Measurements from ENCODE around the gene GNAS. TPM values are rescaled to one million over a fixed set of nuclear protein-coding genes. Genes with fewer than 3 reads are reported as not detected.

The GNAS gene
- 100 to 1,000 TPM; 133 to 298 (median 194) TPM for polyA plus RNA-seq (ENCODE audit: low read depth in 6 of 6)

DNA sequence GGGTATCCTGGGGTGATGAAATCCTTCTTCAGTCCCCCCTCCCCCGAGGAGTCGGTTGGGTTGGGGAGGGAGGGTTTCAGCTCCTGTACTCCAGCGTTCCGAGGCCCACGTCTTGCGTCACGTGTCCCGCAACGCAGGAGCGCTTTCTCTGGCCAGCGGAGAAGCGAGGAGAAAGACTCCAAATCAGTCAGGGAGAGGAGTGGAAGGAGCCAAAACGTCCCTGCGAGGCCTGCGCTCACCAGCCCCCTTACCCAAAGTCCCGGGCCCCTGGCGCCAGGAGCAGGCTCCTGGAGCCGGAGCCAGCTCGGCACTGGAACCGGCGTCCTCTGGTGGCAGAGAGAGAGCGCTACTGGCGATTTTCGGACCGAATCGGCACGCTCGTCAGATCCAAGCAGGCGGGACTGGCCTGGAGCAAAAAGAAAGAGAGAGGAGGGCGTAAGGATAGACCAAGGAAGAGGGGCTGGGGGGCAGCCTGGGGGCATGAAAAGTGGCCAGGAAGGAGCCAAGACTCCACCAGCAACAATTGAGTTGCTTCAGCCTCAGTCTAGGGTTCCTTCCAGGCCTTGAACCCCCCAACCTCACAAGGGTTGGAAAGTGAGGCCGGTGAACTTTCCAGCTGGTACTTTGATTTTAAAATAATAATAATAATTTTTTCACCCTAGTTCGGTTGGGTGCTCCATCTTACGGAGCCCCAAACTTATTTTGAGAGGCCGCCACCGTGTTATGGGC lies at the start of gene GNAS:
Gene GNAS (plus strand): TSS at position 174 of the 729 bp plus-strand sequence.
- ATAC-seq (ENCODE audit: low read depth in 2 of 2): peak in 1 of 2 donors; percentile 31
- H3K4me3 Mint-ChIP-seq: peak within 1 kb of the TSS; percentile 80 to 94 (median 89)
- DNase-seq: no peak
- no peaks in the 10 kb centered on the region for H3K36me3 Mint-ChIP-seq
- no peak within 1 kb of the TSS for H3K27ac Mint-ChIP-seq
- peaks cover 45 to 84% (median 61%) of the 10 kb centered on the region in 3 donors for H3K27me3 Mint-ChIP-seq
- H3K4me1 Mint-ChIP-seq: peaks cover 28 to 45% (median 32%) of the 10 kb centered on the region in 3 donors
- peaks cover 0 to 4% (median 0%) of the 10 kb centered on the region in 7 donors for H3K9me3 Mint-ChIP-seq

DNA sequence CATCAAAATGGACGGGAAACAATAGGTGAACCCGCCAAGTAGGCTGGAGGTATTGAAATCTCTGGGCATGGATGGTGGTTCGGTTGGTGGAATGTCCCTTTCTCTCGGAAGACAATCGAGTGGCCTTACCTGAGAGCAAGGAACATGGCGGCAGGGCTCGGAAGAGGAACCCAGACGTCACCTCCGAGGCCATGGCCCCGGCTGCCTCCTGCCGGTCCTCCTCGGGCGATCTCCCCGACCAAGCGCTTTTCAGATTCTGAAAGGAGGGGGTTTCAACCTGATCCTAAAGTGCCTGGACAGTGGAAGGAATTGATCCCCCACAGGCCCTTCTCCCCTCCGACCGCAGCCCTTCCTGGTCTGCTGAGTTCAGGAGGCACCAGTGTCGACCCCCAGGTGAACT lies 49.0 kb upstream of the GNAS start:
- peaks cover 0 to 5% (median 0%) of the 10 kb centered on the region in 3 donors for H3K4me1 Mint-ChIP-seq
- DNase-seq: no peak
- peaks cover 26 to 62% (median 28%) of the 10 kb centered on the region in 3 donors for H3K27me3 Mint-ChIP-seq

DNA sequence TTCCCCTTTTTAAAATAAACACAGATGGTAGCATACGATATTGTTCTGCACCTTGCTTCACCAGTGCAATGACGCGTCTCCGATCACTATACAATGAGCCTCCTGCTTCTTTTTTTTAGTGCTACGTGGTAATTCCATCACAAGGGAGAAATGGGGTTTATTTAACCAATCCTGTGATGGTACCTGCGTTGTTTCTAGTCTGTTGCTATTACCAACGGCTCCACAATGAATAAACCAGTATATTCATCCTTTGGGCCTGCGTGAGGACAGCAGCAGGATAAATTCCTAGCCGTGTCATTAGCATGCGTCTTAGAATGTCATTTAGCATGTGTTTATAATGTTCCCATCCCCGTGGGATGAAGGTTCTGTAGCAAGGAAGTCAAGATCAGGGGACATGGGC lies 44.7 kb upstream of the GNAS start:
- H3K27ac Mint-ChIP-seq: no peak overlapping the region
- H3K36me3 Mint-ChIP-seq: no peaks in the 10 kb centered on the region
- ATAC-seq (ENCODE audit: low read depth in 2 of 2) (no peak), DNase-seq (no peak)
- H3K9me3 Mint-ChIP-seq: no peaks in the 10 kb centered on the region
- peaks cover 31 to 55% (median 34%) of the 10 kb centered on the region in 3 donors for H3K27me3 Mint-ChIP-seq
- no peak overlapping the region for H3K4me3 Mint-ChIP-seq
- peaks cover 0 to 5% (median 0%) of the 10 kb centered on the region in 3 donors for H3K4me1 Mint-ChIP-seq

More for the DNA sequence above, 49.0 kb upstream of the GNAS start:
- Mint-ChIP-seq H3K9me3 (no peaks in the 10 kb centered on the region), H3K36me3 (no peaks in the 10 kb centered on the region), H3K27ac (no peak overlapping the region), H3K4me3 (no peak overlapping the region)
- ATAC-seq (ENCODE audit: low read depth in 2 of 2): no peak

DNA sequence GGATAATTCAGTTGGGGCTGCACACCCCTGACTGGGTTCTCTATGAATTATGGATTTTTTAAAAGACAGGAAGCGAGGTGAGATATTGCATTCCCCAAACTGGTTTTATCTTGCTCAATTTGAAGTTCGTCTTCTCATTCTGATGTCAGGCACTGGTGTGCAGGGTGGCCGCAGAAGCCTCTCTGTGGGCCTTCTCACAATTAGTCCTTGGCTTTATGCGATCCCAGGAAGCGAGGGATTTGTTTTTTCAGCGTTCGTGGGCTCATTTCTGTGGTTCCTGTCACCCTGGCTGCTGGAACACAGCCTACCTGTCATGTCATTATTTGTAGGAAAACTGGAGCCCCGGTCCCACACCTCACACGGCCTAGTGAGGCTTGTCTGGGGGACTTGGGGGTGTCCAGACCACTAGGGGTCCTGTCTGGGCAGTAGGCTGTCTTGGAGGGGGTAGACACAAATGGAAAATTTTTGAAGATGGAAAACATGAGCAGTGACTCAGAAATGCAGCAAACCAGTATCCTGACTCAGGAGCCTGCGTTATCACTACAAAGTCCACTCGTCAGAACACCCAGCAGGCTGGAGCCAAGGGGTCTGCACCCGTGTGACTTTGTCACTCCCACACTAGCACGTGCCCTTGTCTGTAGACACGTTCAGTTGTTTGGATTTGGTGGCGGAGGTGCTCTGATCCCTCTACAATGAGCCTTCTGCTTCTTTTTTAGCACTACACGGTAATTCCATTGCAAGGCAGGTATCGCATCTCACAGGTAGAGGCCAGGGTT lies 44.1 kb upstream of the GNAS start:
- Mint-ChIP-seq H3K4me3 (no peak overlapping the region), H3K27ac (no peak overlapping the region), H3K9me3 (peaks cover 0 to 2% (median 0%) of the 10 kb centered on the region in 7 donors), H3K4me1 (peaks cover 0 to 5% (median 0%) of the 10 kb centered on the region in 3 donors), H3K27me3 (peaks cover 31 to 56% (median 40%) of the 10 kb centered on the region in 3 donors), H3K36me3 (peaks cover 0 to 3% of the 10 kb centered on the region in 2 donors)
- no peak for ATAC-seq (ENCODE audit: low read depth in 2 of 2)
- no peak for DNase-seq

DNA sequence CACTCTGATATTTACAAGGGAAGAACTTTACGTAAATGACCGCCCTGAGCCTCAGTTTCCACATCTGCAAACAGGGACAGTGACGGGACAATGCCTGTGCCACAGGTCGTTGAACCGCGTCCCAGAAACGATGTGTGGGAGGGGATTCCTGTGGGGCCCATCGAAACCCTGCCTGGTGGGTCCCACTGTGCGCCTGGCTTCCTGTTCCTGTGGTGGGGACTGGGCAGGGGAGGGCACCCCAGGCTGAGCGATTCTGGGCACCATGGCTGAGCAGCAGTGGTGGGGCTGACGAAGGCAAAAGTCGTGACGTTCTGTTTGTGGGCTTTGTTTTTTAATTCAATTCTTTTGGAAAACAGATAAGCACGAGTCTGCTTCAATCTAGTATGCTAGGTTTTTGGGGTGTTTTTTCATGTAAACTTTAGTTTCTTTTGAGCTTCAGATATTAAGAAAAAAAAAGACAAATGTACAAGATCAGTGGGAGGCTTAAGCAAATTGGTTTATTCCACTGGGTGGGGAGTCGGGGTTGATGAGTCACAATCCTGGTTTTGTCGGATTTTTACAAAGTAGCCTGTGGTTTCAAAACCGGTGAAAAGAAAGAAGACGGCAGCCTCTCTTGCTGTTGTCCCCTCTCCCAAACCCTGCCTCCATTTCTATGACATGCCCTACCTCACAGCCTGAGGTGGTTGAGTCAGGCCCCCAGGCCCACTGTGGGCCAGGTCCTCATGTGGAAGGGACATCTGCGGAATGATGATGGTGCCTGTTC lies 42.2 kb upstream of the GNAS start:
- Mint-ChIP-seq H3K27ac (no peak overlapping the region), H3K4me1 (no peaks in the 10 kb centered on the region), H3K9me3 (peaks cover 0 to 5% (median 0%) of the 10 kb centered on the region in 7 donors), H3K4me3 (no peak overlapping the region), H3K27me3 (peaks cover 20 to 46% (median 39%) of the 10 kb centered on the region in 3 donors), H3K36me3 (peaks cover 0 to 5% of the 10 kb centered on the region in 2 donors)
- DNase-seq: no peak
- no peak for ATAC-seq (ENCODE audit: low read depth in 2 of 2)

DNA sequence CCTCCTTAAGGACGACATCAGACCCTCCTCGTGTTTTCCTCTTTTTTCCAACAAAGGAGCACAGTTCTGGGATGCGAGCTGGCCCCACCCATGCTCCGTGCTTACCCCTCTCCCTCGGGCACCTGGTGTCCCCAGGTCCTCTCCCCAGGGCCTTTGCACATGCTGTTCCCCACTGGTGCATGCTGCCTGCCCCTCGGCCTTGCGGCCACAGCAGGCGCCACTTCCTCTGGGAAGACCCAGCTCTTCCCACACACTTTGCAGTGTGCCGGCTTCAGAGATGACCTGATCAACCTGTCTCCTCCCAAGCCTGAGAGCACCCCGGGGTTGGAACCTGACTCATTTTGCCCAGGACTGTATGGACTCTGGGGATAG lies 41.7 kb upstream of the GNAS start:
- no peak overlapping the region for H3K27ac Mint-ChIP-seq
- ATAC-seq (ENCODE audit: low read depth in 2 of 2): no peak
- DNase-seq: no peak
- H3K4me3 Mint-ChIP-seq: no peak overlapping the region
- no peaks in the 10 kb centered on the region for H3K4me1 Mint-ChIP-seq
- H3K36me3 Mint-ChIP-seq: peaks cover 0 to 5% of the 10 kb centered on the region in 2 donors
- peaks cover 0 to 5% (median 0%) of the 10 kb centered on the region in 7 donors for H3K9me3 Mint-ChIP-seq
- peaks cover 15 to 45% (median 45%) of the 10 kb centered on the region in 3 donors for H3K27me3 Mint-ChIP-seq

DNA sequence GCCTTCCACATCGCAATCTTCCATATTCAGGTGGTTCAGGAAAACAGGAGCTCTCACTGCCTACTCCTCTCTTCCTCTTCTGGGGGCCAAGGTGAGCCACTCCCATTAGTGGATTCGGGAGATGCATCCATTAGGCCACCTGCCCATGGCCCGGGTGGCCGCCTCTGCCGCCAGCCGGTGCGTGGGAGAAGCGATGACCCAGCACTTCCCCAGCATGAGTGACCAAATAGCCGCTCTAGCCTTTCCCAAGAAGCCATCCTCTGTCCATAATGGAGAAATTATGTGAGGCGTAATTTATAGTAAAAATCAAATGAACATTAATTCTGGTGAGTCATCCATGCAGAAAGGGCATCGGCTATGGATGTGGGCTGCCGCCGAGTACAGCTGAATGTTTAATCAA lies 41.2 kb upstream of the GNAS start:
- ATAC-seq (ENCODE audit: low read depth in 2 of 2) (no peak), DNase-seq (no peak)
- H3K36me3 Mint-ChIP-seq: peaks cover 0 to 5% of the 10 kb centered on the region in 2 donors
- no peak overlapping the region for H3K4me3 Mint-ChIP-seq
- no peak overlapping the region for H3K27ac Mint-ChIP-seq
- H3K27me3 Mint-ChIP-seq: peaks cover 10 to 45% (median 40%) of the 10 kb centered on the region in 3 donors
- H3K9me3 Mint-ChIP-seq: peaks cover 0 to 5% (median 0%) of the 10 kb centered on the region in 7 donors
- H3K4me1 Mint-ChIP-seq: no peaks in the 10 kb centered on the region

DNA sequence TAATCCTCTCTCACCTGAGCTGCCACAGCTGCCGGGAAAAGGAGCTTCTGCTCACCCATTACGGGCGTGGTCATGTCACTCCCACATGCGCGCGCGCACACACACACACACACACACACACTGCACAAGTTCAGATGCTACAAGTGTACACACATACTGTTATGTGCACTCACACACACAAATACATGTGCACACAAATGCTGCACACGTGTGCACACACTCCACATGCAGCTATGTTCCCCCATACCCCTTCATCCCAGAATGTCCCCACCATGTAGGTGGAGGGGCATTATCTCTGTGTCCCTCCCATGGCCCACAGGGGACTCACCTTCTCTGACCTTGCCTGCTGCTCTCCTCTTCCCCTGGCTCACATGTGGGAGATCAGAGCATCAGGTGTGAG lies 39.1 kb upstream of the GNAS start:
- ATAC-seq (ENCODE audit: low read depth in 2 of 2) (no peak), DNase-seq (no peak)
- Mint-ChIP-seq H3K27ac (peak overlapping the region in 1 of 6 donors; percentile 11), H3K27me3 (peaks cover 6 to 52% (median 44%) of the 10 kb centered on the region in 3 donors), H3K4me1 (no peaks in the 10 kb centered on the region), H3K36me3 (peaks cover 0 to 5% of the 10 kb centered on the region in 2 donors), H3K9me3 (peaks cover 0 to 5% (median 0%) of the 10 kb centered on the region in 7 donors), H3K4me3 (no peak overlapping the region)

DNA sequence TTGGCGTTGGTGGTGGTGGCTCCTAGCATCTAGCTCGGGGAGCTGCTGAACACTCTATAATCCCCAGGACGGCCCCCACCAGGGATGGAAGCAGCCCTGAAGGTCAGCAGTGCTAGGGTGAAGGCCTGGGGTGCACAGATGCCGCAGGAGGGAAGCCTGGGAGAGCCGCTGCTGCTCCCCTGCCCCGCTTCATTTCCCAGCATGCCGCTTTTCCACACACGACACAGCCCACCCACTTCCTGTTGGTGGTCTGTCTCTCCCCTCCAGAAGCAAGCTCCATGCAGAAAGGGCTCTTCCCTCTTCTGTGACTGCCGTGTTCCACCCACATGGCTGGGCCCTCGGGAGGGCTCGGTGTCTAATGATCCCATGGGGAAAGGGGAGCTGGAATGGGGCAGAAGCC lies 37.1 kb upstream of the GNAS start:
- DNase-seq: no peak
- Mint-ChIP-seq H3K9me3 (peaks cover 0 to 8% (median under 1%) of the 10 kb centered on the region in 7 donors), H3K27ac (no peak overlapping the region), H3K4me3 (no peak overlapping the region), H3K36me3 (peaks cover 0 to 5% of the 10 kb centered on the region in 2 donors), H3K4me1 (no peaks in the 10 kb centered on the region), H3K27me3 (peaks cover 4 to 52% (median 44%) of the 10 kb centered on the region in 3 donors)
- no peak for ATAC-seq (ENCODE audit: low read depth in 2 of 2)

DNA sequence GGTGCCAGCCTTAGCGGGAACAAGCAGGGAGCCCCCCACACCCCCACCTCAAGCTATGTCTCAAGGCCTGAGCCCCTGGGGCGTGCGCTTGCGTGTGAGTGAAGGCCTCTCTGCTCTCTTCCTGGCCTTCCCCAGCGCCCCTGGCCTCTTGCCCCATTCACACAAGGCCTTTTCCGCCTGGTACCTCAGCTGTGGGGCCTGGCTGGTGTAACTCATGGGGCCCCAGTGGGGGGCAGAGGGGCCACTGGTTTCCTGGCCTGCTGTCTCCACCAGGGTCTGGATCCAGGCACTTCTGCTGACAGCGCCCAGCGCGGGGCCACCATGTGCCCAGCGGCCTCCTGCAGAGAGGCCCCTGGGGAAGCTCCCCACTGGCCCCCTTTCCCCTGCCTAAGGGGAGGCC lies 36.5 kb upstream of the GNAS start:
- Mint-ChIP-seq H3K27ac (no peak overlapping the region), H3K27me3 (peaks cover 4 to 49% (median 41%) of the 10 kb centered on the region in 3 donors), H3K36me3 (peaks cover 0 to 5% of the 10 kb centered on the region in 2 donors), H3K4me1 (no peaks in the 10 kb centered on the region), H3K4me3 (no peak overlapping the region), H3K9me3 (peaks cover 0 to 9% (median 2%) of the 10 kb centered on the region in 7 donors)
- no peak for ATAC-seq (ENCODE audit: low read depth in 2 of 2)
- DNase-seq: no peak

DNA sequence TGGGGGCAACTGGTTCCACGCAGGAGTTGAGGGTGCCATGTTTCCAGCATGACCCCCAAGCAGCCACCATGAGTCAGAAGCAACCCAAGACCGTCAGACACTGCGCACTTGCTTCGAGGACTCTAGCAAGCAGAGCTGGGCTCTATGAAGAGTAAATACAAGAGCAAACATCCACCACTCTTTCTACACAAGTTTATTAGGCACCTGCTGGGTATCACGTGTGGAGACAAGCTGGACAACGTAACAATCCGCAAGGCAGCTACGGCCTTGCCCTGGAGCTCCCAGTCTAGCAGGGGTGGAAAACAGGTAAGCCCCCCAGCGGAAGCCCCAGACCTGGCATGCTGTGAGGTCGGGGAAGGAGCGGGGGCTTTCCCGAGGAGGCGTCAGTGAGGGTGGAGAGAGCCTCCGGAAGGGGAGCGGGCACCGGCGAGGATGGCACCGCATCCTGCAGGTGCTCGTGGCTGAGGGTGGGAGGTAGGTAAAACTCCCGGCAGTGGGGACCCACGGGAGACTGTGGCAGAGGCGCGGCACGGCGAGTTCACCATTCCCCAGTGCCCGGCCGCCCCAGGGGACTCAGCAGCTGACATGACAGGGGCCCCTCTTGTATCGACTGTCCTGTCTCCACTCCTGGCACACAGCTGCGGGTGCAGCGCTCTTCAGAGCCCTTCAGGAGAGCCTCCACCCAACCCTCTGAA lies 35.4 kb upstream of the GNAS start:
- Mint-ChIP-seq H3K4me3 (no peak overlapping the region), H3K27ac (no peak overlapping the region), H3K27me3 (peaks cover 4 to 38% (median 32%) of the 10 kb centered on the region in 3 donors), H3K36me3 (peaks cover 0 to 5% of the 10 kb centered on the region in 2 donors), H3K4me1 (no peaks in the 10 kb centered on the region), H3K9me3 (peaks cover 0 to 12% (median 2%) of the 10 kb centered on the region in 7 donors)
- DNase-seq: no peak
- ATAC-seq (ENCODE audit: low read depth in 2 of 2): no peak

DNA sequence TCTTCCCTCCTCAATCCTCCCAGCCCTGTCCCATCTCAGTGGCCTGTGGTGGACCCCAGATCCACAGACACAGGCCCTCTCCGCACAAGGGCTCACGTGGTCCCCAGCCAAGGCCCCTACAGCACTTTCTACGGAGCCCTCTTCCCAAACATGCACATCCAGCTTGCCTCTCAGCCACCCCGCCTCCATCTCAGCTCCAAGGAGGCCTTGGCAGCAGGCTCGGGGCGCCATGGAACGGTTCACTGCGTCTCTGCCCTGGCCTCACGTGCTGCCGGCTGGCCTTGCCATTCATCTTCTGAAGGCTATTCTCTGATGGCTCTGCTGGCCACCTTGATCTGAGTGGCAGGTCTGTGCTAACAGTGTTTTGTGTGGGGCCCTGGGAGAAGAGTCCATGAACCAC lies 34.8 kb upstream of the GNAS start:
- ATAC-seq (ENCODE audit: low read depth in 2 of 2): no peak
- Mint-ChIP-seq H3K36me3 (peaks cover 0 to 5% of the 10 kb centered on the region in 2 donors), H3K4me1 (no peaks in the 10 kb centered on the region), H3K27ac (peak overlapping the region in 1 of 6 donors; percentile 21), H3K9me3 (peaks cover 0 to 12% (median 2%) of the 10 kb centered on the region in 7 donors), H3K4me3 (no peak overlapping the region), H3K27me3 (peaks cover 4 to 36% (median 30%) of the 10 kb centered on the region in 3 donors)
- DNase-seq: no peak

All from naive B cell (primary cell).